HG03439 (cell line): ENCODE measurements around the gene VAC14.
"Not testable (repeated sequence)": the region's sequence is repeated elsewhere in the genome, so short reads cannot be mapped to it uniquely, and the experiment has no call there.

Source experiments
- ATAC-seq: cut with Tn5 transposase; IDR thresholded peaks from one replicate; pipeline ENCODE4 v1.9.1; 2021; ENCODE audit warnings: mild to moderate bottlenecking, moderate library complexity; ENCODE audit not compliant: unreplicated experiment

The VAC14 gene

DNA sequence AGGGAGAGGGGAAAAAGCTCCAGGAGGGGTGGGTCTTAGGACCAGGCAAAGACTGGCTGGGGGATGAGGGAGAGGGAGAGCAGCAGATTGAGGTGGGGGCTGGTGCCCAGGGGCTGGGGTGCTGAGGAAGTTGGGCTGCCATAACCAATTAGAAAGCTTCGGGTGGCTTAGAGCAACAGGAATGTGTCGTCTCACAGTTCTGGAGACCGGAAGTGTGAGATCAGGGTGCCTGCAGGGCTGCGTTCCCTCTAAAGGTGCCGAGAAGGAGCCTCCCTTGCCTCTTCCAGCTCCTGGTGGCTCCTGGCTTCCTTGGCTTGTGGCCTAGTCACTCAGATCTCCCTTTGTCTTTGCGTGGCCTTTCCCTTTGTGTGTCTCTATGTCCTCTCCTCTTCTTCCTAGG, 152.4 kb downstream of the VAC14 start:
- no peak for ATAC-seq

DNA sequence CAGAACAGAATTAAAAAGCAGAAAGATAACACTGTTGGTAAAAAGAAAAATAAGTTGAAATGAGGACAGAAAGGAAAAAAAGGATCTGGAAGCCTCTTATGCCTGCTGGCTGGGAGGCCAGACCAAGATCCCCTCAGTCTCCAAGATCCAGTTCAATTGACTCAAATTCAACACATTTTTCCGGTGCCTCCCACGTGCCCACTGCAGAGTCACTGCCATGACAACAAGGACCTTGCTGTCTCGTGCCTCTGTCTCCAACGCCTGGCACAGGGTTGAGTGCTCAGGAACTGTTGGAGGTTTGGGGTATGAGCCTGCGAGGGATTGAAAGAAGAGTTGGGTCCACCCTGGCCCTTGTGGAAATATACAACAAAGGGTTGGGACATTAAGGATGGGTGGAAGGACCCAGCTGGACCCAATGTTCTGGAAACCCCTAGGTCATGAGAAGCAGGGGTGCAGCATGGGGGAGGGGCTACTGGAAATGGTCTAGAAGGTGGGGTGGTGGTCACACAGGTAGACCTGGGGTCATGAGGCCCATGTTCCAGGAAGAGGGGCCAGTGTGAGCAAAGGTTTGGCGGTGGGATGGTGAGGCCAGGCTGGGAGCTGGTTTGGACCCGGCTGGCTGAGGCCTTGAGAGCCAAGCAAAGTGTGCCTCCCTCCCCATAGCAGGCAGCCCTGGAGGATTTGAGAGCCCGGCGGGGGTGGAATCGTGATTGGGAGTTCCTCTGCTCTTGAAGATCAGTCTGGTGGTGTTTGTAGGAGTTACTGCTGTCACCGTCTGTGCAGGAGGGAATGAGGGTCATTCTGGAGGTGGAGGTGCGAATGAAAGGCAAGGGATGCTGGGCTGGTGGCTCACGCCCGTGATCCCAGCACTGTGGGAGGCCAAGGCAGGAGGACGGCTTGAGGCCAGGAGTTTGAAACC, 153.3 kb downstream of the VAC14 start:
- ATAC-seq, result no peak

DNA sequence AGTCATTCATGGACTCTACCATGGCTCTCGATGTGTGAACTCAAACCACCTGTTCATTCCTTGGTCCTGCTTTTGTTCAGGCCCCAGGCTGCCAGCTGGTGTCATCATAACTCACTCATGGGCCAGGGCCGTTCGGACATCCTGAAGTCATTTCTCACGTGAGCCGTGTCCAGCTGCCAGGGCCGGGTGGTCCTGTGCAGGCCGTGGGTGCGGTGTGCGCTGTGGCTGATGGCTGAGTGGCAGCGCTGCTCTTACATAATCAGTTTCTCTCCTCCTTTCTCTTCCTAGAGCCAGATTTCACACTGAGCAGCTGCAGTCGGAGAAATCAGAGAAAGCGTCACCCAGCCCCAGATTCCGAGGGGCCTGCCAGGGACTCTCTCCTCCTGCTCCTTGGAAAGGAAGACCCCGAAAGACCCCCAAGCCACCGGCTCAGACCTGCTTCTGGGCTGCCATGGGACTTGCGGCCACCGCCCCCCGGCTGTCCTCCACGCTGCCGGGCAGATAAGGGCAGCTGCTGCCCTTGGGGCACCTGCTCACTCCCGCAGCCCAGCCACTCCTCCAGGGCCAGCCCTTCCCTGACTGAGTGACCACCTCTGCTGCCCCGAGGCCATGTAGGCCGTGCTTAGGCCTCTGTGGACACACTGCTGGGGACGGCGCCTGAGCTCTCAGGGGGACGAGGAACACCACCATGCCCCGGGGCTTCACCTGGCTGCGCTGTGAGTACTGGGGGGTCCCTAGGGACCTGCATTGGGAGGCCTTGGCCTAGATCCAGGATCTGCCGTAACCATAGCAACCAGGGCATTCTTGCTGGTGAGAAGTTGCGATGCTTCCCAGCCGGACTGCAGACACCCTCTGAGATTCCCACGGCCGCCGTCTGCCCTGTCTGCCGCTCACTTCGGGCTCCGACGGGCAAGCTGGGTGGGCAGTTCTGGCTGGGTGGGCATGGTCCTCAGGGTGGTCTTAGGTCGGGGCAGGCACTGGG, 154.4 kb downstream of the VAC14 start, which contains the start of gene IL34:
IL34 (plus strand) TSS at position 300 of the 982 bp plus-strand sequence; CDS start at position 689, 389 bp downstream.
- ATAC-seq, result no peak

DNA sequence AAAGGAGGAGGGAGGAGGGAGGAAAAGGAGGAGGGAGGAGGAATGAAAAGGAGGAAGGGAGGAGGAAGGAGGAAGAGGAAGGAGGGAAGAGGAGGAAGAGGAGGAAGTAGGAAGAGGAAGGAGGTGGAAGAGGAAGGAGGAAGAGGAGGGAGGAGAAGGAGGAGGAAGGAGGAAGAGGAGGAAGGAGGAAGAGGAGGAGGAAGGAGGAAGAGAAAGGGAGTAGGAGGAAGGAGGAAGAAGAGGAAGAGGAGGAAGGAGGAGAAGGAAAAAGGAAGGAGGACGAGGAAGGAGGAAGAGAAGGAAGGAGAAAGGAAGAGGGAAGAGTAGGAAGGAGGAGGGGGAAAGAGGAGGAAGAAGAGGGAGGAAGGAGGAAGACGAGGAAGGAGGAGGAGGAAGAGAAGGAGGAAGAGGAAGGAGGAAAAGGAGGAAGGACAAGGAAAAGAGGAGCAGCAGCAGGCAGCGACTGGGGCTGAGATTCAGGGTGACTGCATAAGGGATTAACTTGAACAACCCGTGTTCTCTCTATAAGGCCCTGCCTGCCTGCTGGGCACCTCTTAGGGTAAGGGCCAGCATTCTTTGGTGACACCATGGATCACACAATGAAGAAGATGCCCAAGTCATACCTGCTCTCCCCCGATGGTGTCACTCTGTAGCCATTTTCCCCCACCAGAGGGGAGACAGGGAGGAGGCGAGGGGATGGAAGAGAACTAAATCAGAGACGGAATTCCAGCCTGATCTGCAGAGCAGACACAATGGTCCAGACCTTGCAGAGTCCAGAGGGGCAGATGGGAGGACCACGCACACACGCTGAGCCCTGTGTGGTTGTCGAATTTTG, 156.0 kb downstream of the VAC14 start:
- no peak for ATAC-seq

DNA sequence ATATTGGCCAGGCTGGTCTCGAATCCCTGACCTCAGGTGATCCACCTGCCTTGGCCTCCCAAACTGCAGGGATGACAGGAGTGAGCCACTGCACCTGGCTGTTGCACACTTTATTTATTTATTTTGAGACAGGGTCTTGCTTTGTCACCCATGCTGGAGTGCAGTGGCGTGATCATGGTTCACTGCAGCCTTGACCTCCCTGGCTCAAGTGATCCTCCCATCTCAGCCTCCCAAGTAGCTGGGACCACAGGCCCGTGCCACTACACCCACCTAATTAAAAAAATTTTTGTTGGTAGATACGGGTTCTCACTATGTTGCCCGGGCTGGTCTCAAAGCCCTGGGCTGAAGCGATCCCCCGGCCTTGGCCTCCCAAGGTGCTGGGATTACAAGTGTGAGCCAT, 157.7 kb downstream of the VAC14 start:
- ATAC-seq, result not testable (repeated sequence)

DNA sequence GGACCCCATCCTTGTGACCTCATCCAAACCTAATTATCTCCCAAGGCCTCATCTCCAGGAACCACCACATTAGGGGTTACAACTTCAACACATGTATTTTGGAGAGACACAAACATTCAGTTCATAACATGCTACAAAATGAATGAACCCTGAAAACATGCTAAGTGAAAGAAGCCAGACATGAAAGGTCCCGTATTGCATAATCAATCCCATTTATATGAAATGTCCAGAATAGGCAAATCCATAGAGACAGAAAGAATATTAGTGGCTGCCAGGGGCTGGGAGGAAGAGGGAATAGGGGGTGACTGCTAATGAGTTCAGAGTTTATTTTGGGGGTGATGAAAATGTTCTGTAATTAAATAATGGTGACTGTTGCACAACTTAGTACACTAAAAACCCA, 158.3 kb downstream of the VAC14 start:
- no peak for ATAC-seq

DNA sequence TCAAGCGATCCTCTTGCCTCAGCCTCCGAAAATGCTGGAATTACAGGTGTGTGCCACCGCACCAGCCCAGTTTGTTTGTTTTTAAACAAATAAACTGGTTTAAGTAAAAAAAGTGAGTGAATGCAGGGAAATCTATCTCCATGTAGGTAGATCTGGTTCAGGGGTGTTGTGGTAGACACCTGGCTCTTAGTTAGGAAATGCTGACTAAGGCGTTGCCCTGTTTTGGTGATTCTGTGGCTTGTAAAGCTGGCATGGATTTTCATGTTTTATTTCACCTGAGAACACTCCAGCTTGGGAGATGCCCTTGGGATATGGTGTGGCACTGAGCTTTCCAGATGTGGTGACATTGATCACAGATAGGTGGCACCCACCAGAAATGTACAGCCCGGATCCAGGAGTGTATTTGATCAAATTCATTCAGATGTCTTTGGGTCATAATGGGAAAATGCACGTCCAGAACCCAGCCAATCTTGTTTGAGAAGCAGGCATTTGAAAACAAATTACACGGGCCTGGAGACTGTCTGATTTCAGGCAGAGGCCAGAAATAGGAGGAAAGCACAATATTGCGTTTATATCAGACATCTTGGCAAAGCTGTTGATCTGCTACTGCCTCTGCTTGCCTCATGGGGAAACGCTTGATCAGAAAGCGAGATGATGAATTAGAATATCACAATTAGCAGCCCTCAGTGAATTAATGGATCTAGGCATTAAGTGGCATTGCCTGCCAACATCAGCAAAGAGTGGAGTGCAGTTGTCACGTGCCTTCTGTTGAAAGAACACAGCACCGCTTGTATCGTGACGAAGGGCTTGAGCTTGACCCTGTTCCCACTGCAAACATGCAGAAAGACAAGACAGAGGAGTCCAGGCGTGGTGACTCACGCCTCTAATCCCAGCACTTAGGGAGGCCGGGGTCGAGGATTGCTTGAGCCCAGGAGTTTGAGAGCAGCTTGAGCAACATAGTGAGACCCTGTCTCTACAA, 161.9 kb downstream of the VAC14 start:
- no peak for ATAC-seq
